GM18907 (cell line): ENCODE measurements around the gene BCL11A.

Experiments
- ATAC-seq: cut with Tn5 transposase; IDR thresholded peaks from one replicate; pipeline ENCODE4 v1.9.1; 2021; ENCODE audit warnings: mild to moderate bottlenecking, moderate library complexity; ENCODE audit not compliant: unreplicated experiment

The BCL11A gene

DNA sequence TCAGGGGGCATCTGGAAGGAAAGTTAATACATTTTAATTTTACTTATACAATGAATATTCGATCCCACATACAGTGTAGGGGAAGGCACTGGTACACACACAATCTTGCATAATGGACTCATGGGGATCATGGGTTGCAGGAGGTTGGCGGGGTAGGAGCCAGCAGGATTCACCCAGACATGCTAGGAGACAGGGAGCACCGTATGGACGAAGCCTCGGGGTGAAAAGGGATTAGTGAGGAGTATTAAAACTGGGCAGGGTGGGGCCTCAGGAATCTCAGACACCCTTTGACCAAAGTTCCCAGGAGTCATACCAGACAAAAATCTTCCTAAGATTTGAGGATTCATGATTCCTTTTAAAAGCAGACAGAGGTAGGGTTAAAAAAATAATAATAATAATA is 140.8 kb downstream of the BCL11A start:
- no peak for ATAC-seq

DNA sequence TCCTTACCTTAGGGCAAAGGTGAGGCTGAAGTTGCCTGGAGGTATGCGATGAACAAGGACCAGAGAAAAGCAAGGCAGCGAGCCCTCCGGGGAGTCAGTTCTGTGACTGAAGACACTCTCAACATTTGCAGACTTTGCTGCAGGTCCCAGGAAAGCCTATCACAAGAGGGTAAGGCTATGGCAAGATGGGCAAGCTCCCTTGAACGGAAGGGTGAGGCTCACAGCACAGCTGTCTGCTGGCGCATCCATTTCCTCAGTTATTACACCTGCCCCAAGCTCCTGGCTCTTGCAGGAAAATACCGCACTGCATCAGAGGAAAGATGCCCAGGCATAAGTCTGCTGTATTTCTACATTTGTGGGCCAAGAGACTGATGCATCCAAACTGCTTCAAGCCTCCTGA is 141.4 kb downstream of the BCL11A start:
- ATAC-seq, result no peak

DNA sequence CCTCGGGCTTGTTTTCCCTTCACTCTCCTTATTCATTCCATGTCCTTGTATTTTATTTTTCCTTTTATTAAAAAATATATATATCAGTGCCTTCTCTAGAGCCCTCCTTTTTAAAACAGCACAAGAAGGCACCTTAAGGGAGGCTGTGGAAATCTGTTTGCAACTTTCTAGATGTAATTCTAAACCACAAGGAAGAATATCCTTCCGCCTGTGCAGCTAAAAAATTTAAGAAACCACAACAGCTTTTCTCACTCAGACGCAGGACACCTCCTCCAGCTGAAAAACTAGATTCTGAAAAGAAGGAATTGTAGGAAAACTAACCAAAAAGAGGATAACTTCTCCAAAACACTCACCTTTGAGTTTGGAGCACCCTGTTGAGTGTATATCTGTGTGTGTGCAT is 142.2 kb downstream of the BCL11A start:
- ATAC-seq, result no peak

DNA sequence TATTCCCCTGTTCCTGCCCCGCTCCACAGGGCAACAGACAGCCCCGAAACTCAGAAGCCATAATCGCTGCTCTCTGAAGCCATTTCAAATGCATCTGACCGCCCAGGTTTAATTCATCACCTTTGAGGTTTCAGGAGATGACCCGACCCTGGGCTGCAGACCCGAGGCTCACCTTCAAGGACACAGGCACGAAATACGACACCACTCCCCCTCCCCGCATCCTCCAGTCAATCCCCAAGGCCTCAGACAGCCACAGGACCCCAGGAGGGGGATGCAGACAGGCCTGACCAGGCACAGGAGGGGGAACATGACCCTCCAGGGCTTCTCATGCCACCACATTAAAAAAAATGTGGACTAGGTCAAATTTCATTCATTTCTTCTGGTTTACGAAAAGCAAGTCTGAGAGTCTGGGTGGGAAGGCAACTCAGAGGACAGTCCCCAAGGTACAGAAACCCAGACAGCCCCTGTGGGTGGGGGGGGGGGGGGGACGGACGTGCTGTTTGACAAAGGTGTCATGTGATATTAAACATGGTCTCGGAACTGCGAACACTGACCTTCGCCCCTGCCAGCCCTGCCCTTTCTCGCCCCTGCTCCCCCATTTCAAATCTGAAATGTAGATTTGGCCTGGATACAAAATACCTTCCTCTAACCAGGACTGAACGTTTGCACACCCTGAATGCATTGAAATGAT is 142.9 kb downstream of the BCL11A start:
- ATAC-seq, result no peak

DNA sequence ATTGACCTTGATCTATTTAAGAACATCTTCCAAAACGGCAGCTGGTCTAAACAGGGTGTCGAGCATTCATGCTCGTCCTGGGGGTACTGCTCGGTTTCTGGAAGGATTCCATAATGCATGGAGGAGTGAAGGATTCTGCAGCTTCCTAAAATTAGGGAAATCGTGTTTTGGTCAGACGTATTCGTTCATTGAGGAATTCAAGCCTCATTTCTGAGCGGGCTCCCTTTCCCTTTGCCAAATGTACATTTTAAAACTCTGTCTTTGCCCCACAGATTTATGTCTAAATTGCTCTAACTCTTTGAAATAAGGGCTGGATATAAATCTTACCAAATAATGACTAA is 144.0 kb downstream of the BCL11A start:
- no peak for ATAC-seq

DNA sequence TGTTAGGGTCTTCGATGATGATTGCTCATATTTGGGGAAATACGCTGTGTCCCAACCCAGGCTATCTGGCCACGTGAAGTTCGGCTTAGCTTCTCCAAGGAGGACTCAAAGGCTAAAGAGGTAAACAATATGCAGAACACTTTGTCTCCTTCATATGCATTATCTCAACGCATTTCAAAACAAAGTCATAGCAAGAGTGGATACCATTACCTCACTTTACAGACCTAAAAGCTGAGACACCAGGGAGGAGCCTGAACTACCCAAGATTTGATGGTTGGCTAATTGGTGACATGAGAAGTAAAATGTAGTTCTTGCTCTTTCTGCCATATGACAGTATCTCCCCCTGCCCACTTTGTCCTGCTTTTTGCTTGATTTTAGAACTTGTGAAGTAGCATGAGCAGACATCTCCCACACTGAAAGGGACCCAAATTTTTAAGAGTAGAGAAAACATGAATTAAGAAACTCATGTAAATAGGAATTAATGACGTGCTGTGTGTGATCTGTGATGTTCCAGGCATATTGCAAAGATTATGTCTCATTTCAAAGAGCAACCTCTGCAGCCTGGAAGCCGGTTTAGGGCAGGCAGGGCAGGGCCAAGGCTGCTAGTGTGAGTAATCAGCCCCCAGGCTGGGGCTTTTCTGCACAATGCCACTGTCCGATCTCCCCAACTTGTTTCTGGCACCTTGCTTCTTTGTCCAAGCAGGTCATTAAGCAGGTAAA is 144.5 kb downstream of the BCL11A start:
- ATAC-seq, result no peak

DNA sequence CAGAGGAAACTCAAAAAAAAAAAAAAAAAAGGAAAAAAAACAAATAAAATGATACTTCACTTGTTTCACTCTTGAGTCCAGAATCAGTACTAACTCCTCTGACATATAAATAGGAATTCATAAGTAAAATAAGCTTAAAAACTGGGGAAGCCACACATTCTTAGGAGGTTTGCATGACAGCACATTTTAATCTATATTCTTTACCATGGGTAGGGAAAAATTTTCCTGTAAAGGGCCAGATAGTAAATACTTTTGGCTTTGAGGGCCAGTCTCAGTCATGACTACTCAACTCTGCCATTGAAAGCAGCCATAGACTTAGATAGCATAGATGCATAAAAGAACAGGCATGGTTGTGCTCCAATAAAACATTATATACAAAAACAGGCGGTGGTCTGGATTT is 145.2 kb downstream of the BCL11A start:
- ATAC-seq, result no peak

GRCh38 chr2:60407398-60407797 is 146.1 kb downstream of the BCL11A start:
- ATAC-seq, result no peak

- no peak for ATAC-seq
Observed at GRCh38 chr2:60406192-60406591, 147.3 kb downstream of the BCL11A start.

- no peak for ATAC-seq
Observed at GRCh38 chr2:60405271-60405919, 148.1 kb downstream of the BCL11A start.
